ENCODE measurements around the gene SPG11. TPM values are rescaled to one million over a fixed set of nuclear protein-coding genes. Genes with fewer than 3 reads are reported as not detected.

Gene SPG11
- total and polyA plus RNA-seq, 2 donors (not counting 1 experiment from before 2014, with no cell fraction given): 134 to 219 TPM

DNA sequence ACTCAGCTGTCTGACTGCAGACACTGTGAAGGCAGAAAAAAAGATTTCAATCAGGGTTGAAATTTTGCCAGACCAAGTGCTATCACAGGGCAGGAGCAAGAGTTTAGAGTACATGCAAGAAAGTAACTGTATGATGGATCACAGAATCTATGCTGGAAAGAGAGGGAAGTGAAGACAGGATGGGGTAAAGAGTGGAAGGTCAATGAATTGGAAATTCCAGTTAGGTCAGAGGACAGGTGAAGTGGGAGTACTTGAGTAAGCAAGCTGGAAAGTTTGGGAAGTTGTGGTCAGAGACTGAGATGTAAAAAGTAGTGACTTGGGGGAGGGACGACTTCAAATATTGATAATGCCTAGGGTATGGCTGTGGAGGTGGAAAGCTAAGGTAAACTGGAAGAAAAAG is 7.2 kb downstream of the SPG11 start:
- Histone ChIP-seq H3K27ac (ENCODE audit: low read length in 2 of 2) (peak overlapping the region in 1 of 2 donors; percentile 27), H3K4me1 (ENCODE audit: control insufficient read depth in 2 of 2, insufficient read depth in 2 of 2, low read length in 2 of 2) (no peaks in the 10 kb centered on the region), H3K9me3 (ENCODE audit: control extremely low read depth in 1 of 3, control insufficient read depth in 2 of 3, insufficient read depth in 1 of 3, low read length in 2 of 3) (no peaks in the 10 kb centered on the region), H3K9ac (ENCODE audit: low read length) (no peak overlapping the region), H2AFZ (ENCODE audit: insufficient read depth, low read depth, low read length, poor library complexity, severe bottlenecking) (no peak overlapping the region), H4K20me1 (ENCODE audit: control insufficient read depth, insufficient read depth, low read length, poor library complexity, severe bottlenecking) (no peaks in the 10 kb centered on the region), H3K36me3 (replicated peaks in 1 of 2; ENCODE audit: control extremely low read depth in 1 of 2, control insufficient read depth in 1 of 2, extremely low read depth in 1 of 2, insufficient read depth in 2 of 2, low read length in 1 of 2) (peaks cover 12 to 68% of the 10 kb centered on the region in 2 experiments), H3K4me3 (ENCODE audit: control extremely low read depth in 1 of 5, extremely low read depth in 1 of 5, insufficient read depth in 1 of 5, low read depth in 2 of 5, low read length in 4 of 5) (no peak overlapping the region), H3K79me2 (ENCODE audit: control insufficient read depth, insufficient read depth, low read length) (peaks cover 90% of the 10 kb centered on the region), H3K27me3 (replicated peaks in 1 of 4; ENCODE audit: control extremely low read depth in 1 of 4, control insufficient read depth in 3 of 4, insufficient read depth in 4 of 4, low read length in 3 of 4) (no peaks in the 10 kb centered on the region), H3K4me2 (replicated peaks; ENCODE audit: low read depth, low read length, poor library complexity, severe bottlenecking) (no peak overlapping the region)
- no peak for ATAC-seq (ENCODE audit: low read depth)
- H3K27ac Mint-ChIP-seq: no peak overlapping the region
- ChIA-PET CTCF (interaction anchor here (0.9 to 1.6 kb wide), 4 partner anchors 9 to 117 kb away, joined by 3 to 17 read pairs (median 5); partner anchors contain the start of gene TRIM69), POLR2A (interaction anchor here (0.6 kb wide), 1 partner anchor 94 kb away, joined by 9 read pairs; no protein-coding TSS in a partner anchor)
- H3K4me3 Mint-ChIP-seq: no peak overlapping the region
- no peaks in the 10 kb centered on the region for H3K27me3 Mint-ChIP-seq
- H3K9me3 Mint-ChIP-seq (ENCODE audit: insufficient read depth): no peaks in the 10 kb centered on the region
- WGBS (ENCODE audit: insufficient coverage): 60% methylated on average over 1 of the region's 1 CpG
- peaks cover 25% of the 10 kb centered on the region for H3K4me1 Mint-ChIP-seq
- TF ChIP-seq, protein P1, sequence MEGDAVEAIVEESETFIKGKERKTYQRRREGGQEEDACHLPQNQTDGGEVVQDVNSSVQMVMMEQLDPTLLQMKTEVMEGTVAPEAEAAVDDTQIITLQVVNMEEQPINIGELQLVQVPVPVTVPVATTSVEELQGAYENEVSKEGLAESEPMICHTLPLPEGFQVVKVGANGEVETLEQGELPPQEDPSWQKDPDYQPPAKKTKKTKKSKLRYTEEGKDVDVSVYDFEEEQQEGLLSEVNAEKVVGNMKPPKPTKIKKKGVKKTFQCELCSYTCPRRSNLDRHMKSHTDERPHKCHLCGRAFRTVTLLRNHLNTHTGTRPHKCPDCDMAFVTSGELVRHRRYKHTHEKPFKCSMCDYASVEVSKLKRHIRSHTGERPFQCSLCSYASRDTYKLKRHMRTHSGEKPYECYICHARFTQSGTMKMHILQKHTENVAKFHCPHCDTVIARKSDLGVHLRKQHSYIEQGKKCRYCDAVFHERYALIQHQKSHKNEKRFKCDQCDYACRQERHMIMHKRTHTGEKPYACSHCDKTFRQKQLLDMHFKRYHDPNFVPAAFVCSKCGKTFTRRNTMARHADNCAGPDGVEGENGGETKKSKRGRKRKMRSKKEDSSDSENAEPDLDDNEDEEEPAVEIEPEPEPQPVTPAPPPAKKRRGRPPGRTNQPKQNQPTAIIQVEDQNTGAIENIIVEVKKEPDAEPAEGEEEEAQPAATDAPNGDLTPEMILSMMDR (IDR thresholded peaks at IDR 0.05): no peak
- TF ChIP-seq EZH2 (IDR thresholded peaks at IDR 0.05; ENCODE audit: borderline replicate concordance, insufficient read depth, low read depth, low read length, poor library complexity, severe bottlenecking): no peak
- intact Hi-C loops (cut with micrococcal nuclease): no loop called here
- DNase-seq: no peak

DNA sequence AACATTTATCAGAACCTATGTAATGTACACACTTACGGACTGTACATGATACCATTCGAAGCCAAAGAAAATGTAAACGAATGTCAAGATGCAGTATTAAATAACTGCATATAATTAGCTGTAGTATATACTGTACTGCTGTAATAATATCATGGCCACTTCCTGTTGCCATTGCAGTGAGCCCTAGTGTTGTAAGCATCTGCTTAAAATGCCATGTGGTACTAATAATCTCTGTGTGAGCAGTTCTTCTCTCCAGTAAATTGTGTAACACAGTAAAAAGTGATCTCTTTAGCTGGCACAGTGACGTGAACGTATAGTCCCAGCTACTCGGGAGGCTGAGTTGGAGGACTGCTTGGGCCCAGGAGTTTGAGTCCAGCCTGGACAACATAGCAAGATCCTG is 8.6 kb downstream of the SPG11 start:
- no peaks in the 10 kb centered on the region for H3K9me3 ChIP-seq (ENCODE audit: control extremely low read depth in 1 of 3, control insufficient read depth in 2 of 3, insufficient read depth in 1 of 3, low read length in 2 of 3)
- ATAC-seq (ENCODE audit: low read depth): no peak
- TF ChIP-seq, protein P1 (IDR thresholded peaks at IDR 0.05): no peak
- no peak for TF ChIP-seq EZH2 (IDR thresholded peaks at IDR 0.05; ENCODE audit: borderline replicate concordance, insufficient read depth, low read depth, low read length, poor library complexity, severe bottlenecking)
- H4K20me1 ChIP-seq (ENCODE audit: control insufficient read depth, insufficient read depth, low read length, poor library complexity, severe bottlenecking): no peaks in the 10 kb centered on the region
- peaks cover 27% of the 10 kb centered on the region for H3K4me1 Mint-ChIP-seq
- intact Hi-C loops (cut with micrococcal nuclease): no loop called here
- no peak overlapping the region for H3K27ac Mint-ChIP-seq
- CTCF ChIA-PET: interaction anchor here (0.9 to 1.5 kb wide), 4 partner anchors 8 to 82 kb away, joined by 3 to 5 read pairs (median 4); partner anchors contain the start of gene SPG11
- no peaks in the 10 kb centered on the region for H3K27me3 Mint-ChIP-seq
- H2AFZ ChIP-seq (ENCODE audit: insufficient read depth, low read depth, low read length, poor library complexity, severe bottlenecking): no peak overlapping the region
- no peak for DNase-seq
- no CpG with 5 or more reads among the region's 6 CpGs for WGBS (ENCODE audit: insufficient coverage)
- no peak overlapping the region for H3K4me3 Mint-ChIP-seq
- H3K4me1 ChIP-seq (ENCODE audit: control insufficient read depth in 2 of 2, insufficient read depth in 2 of 2, low read length in 2 of 2): no peaks in the 10 kb centered on the region
- no peak overlapping the region for H3K4me2 ChIP-seq (replicated peaks; ENCODE audit: low read depth, low read length, poor library complexity, severe bottlenecking)
- peaks cover 10 to 77% of the 10 kb centered on the region in 2 experiments for H3K36me3 ChIP-seq (replicated peaks in 1 of 2; ENCODE audit: control extremely low read depth in 1 of 2, control insufficient read depth in 1 of 2, extremely low read depth in 1 of 2, insufficient read depth in 2 of 2, low read length in 1 of 2)
- POLR2A ChIA-PET: no interaction called here
- H3K27me3 ChIP-seq (replicated peaks in 1 of 4; ENCODE audit: control extremely low read depth in 1 of 4, control insufficient read depth in 3 of 4, insufficient read depth in 4 of 4, low read length in 3 of 4): no peaks in the 10 kb centered on the region
- H3K9ac ChIP-seq (ENCODE audit: low read length): no peak overlapping the region
- H3K4me3 ChIP-seq (ENCODE audit: control extremely low read depth in 1 of 5, extremely low read depth in 1 of 5, insufficient read depth in 1 of 5, low read depth in 2 of 5, low read length in 4 of 5): no peak overlapping the region
- H3K79me2 ChIP-seq (ENCODE audit: control insufficient read depth, insufficient read depth, low read length): peaks cover 90% of the 10 kb centered on the region
- no peak overlapping the region for H3K27ac ChIP-seq (ENCODE audit: low read length in 2 of 2)
- no peaks in the 10 kb centered on the region for H3K9me3 Mint-ChIP-seq (ENCODE audit: insufficient read depth)
